ENCODE results near the gene PITPNM3. TPM values are rescaled to one million over a fixed set of nuclear protein-coding genes. Genes with fewer than 3 reads are reported as not detected.
"Not testable (repeated sequence)": the region's sequence is repeated elsewhere in the genome, so short reads cannot be mapped to it uniquely, and the experiment has no call there.

PITPNM3 gene
- total and polyA plus RNA-seq, 4 donors = 2.0 to 12.6 (median 5.4) TPM

DNA sequence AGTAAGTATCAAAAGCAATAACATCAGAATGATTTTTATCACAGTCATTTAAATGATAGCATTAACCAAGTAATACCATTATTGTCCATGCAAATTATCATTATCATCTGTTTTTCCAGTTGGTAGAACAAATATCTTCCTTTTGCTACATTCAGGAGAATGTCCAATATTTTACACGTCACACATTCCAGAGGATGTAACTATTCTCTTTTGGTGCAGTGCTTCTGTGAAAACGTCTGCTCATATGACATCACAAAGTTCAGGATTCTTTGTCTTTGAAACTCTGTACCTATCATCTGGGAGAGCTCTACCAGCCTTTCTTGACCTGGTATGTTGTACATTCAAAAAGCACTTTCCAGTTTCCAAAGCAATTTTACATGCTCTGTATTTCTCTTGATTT, 40.2 kb upstream of the PITPNM3 start:
- H3K27ac ChIP-seq (ENCODE audit: low read depth in 1 of 2, low read length in 1 of 2) = no peak overlapping the region
- ATAC-seq (ENCODE audit: insufficient read depth, low FRiP score) = no peak
- TF ChIP-seq, protein P1, sequence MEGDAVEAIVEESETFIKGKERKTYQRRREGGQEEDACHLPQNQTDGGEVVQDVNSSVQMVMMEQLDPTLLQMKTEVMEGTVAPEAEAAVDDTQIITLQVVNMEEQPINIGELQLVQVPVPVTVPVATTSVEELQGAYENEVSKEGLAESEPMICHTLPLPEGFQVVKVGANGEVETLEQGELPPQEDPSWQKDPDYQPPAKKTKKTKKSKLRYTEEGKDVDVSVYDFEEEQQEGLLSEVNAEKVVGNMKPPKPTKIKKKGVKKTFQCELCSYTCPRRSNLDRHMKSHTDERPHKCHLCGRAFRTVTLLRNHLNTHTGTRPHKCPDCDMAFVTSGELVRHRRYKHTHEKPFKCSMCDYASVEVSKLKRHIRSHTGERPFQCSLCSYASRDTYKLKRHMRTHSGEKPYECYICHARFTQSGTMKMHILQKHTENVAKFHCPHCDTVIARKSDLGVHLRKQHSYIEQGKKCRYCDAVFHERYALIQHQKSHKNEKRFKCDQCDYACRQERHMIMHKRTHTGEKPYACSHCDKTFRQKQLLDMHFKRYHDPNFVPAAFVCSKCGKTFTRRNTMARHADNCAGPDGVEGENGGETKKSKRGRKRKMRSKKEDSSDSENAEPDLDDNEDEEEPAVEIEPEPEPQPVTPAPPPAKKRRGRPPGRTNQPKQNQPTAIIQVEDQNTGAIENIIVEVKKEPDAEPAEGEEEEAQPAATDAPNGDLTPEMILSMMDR (IDR thresholded peaks at IDR 0.05; ENCODE audit: control extremely low read depth, extremely low read depth) = no peak
- H3K9ac ChIP-seq (ENCODE audit: insufficient read depth in 1 of 2, low read length in 2 of 2) = no peak overlapping the region
- H3K4me3 ChIP-seq = no peak overlapping the region
- no peak for DNase-seq
- 73 to 92% methylated on average over 2 of the region's 2 CpGs for WGBS, 2 donors
- no peaks in the 10 kb centered on the region for H3K9me3 ChIP-seq (ENCODE audit: control insufficient read depth in 4 of 4, insufficient read depth in 3 of 4, low read length in 3 of 4)
- H3K36me3 ChIP-seq (ENCODE audit: control insufficient read depth in 4 of 4, insufficient read depth in 4 of 4, low read length in 4 of 4) = peaks cover 13 to 51% (median 37%) of the 10 kb centered on the region in 4 donors
- H3K4me1 ChIP-seq (ENCODE audit: control insufficient read depth in 5 of 5, insufficient read depth in 5 of 5, low read length in 5 of 5) = peaks cover 0 to 25% (median 3%) of the 10 kb centered on the region in 5 donors
- no peaks in the 10 kb centered on the region for H3K27me3 ChIP-seq (ENCODE audit: control insufficient read depth in 3 of 3, insufficient read depth in 3 of 3, low read length in 2 of 3)

- TF ChIP-seq, protein P1 (IDR thresholded peaks at IDR 0.05; ENCODE audit: control extremely low read depth, extremely low read depth) = no peak
Observed at GRCh38 chr17:6596081-6596480, 39.7 kb upstream of the PITPNM3 start.

GRCh38 chr17:6593371-6593770, 37.0 kb upstream of the PITPNM3 start:
- H3K9ac ChIP-seq (ENCODE audit: insufficient read depth in 1 of 2, low read length in 2 of 2); H3K9me3 ChIP-seq (ENCODE audit: control insufficient read depth in 4 of 4, insufficient read depth in 3 of 4, low read length in 3 of 4); H3K4me3 ChIP-seq; H3K27me3 ChIP-seq (ENCODE audit: control insufficient read depth in 3 of 3, insufficient read depth in 3 of 3, low read length in 2 of 3); DNase-seq; H3K27ac ChIP-seq (ENCODE audit: low read depth in 1 of 2, low read length in 1 of 2); ATAC-seq (ENCODE audit: insufficient read depth, low FRiP score): not testable (repeated sequence)
- Histone ChIP-seq H3K36me3 (ENCODE audit: control insufficient read depth in 4 of 4, insufficient read depth in 4 of 4, low read length in 4 of 4) (peaks cover 13 to 50% (median 43%) of the 10 kb centered on the region in 4 donors), H3K4me1 (ENCODE audit: control insufficient read depth in 5 of 5, insufficient read depth in 5 of 5, low read length in 5 of 5) (peaks cover 0 to 12% (median 0%) of the 10 kb centered on the region in 5 donors)
- 97 to 98% methylated on average over 14 of the region's 14 CpGs for WGBS, 2 donors

More at GRCh38 chr17:6596081-6596480, 39.7 kb upstream of the PITPNM3 start:
- Histone ChIP-seq H3K36me3 (ENCODE audit: control insufficient read depth in 4 of 4, insufficient read depth in 4 of 4, low read length in 4 of 4) (peaks cover 13 to 47% (median 37%) of the 10 kb centered on the region in 4 donors), H3K27me3 (ENCODE audit: control insufficient read depth in 3 of 3, insufficient read depth in 3 of 3, low read length in 2 of 3) (no peaks in the 10 kb centered on the region), H3K4me3 (no peak overlapping the region), H3K9ac (ENCODE audit: insufficient read depth in 1 of 2, low read length in 2 of 2) (no peak overlapping the region), H3K9me3 (ENCODE audit: control insufficient read depth in 4 of 4, insufficient read depth in 3 of 4, low read length in 3 of 4) (no peaks in the 10 kb centered on the region), H3K4me1 (ENCODE audit: control insufficient read depth in 5 of 5, insufficient read depth in 5 of 5, low read length in 5 of 5) (peaks cover 0 to 25% (median 2%) of the 10 kb centered on the region in 5 donors), H3K27ac (ENCODE audit: low read depth in 1 of 2, low read length in 1 of 2) (no peak overlapping the region)
- DNase-seq (no peak), ATAC-seq (ENCODE audit: insufficient read depth, low FRiP score) (no peak)
- 93 to 97% methylated on average over 7 of the region's 7 CpGs for WGBS, 2 donors

DNA sequence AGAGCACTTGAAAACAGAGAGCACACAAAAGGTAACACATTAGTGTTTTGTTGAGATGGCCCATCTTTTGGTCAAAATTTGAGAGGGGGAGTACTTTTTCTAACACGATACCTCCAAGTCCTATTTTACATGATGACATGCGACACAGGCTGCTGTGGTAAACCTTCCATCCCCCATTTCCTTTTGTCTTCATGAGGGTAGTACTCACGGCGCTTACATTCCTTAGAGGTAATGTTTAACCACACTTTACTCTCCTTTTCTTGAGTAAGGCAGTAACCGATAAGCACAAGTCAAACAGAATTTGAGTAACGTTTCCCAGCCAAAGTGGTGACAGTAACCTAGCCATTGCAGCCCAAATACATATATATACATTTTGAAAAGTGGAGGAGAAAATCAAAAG, 35.8 kb upstream of the PITPNM3 start:
- TF ChIP-seq, protein P1 (IDR thresholded peaks at IDR 0.05; ENCODE audit: control extremely low read depth, extremely low read depth) = no peak
- no peak overlapping the region for H3K4me3 ChIP-seq
- H3K9me3 ChIP-seq (ENCODE audit: control insufficient read depth in 4 of 4, insufficient read depth in 3 of 4, low read length in 3 of 4) = no peaks in the 10 kb centered on the region
- 69 to 80% methylated on average over 6 of the region's 6 CpGs for WGBS, 2 donors
- DNase-seq (peak in 2 of 3 donors; percentile 52 to 79), ATAC-seq (ENCODE audit: insufficient read depth, low FRiP score) (peak; percentile 19)
- peaks cover 17 to 51% (median 49%) of the 10 kb centered on the region in 4 donors for H3K36me3 ChIP-seq (ENCODE audit: control insufficient read depth in 4 of 4, insufficient read depth in 4 of 4, low read length in 4 of 4)
- H3K27ac ChIP-seq (ENCODE audit: low read depth in 1 of 2, low read length in 1 of 2) = peak overlapping the region in 1 of 2 donors; percentile 76
- peaks cover 0 to 8% (median 0%) of the 10 kb centered on the region in 5 donors for H3K4me1 ChIP-seq (ENCODE audit: control insufficient read depth in 5 of 5, insufficient read depth in 5 of 5, low read length in 5 of 5)
- no peak overlapping the region for H3K9ac ChIP-seq (ENCODE audit: insufficient read depth in 1 of 2, low read length in 2 of 2)
- H3K27me3 ChIP-seq (ENCODE audit: control insufficient read depth in 3 of 3, insufficient read depth in 3 of 3, low read length in 2 of 3) = no peaks in the 10 kb centered on the region
